Measurements from ENCODE around the gene NR1D1.

DNA sequence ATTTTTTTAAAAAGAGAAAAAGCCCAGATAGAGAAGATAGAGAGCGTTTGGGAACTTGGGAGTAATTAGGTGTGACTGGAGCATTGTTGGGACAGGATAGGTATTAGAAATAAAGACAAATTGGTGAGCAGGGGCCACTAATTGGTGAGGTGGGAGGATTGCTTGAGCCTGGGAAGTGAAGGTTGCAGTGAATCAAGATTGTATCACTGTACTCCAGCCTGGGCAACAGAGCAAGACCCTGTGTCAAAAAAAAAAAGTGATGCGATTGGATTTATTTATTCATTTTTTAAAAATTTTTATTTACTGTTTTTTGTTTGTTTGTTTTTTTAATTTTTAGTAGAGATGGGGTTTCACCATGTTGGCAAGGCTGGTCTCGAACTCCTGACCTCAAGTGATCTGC is 45.1 kb upstream of the NR1D1 start:
- TF ChIP-seq POLR2A (IDR thresholded peaks at IDR 0.05) (no peak), EP300 (IDR thresholded peaks at IDR 0.05) (no peak), POLR2AphosphoS5 (IDR thresholded peaks at IDR 0.05) (no peak)
- TF ChIP-seq, protein P1, sequence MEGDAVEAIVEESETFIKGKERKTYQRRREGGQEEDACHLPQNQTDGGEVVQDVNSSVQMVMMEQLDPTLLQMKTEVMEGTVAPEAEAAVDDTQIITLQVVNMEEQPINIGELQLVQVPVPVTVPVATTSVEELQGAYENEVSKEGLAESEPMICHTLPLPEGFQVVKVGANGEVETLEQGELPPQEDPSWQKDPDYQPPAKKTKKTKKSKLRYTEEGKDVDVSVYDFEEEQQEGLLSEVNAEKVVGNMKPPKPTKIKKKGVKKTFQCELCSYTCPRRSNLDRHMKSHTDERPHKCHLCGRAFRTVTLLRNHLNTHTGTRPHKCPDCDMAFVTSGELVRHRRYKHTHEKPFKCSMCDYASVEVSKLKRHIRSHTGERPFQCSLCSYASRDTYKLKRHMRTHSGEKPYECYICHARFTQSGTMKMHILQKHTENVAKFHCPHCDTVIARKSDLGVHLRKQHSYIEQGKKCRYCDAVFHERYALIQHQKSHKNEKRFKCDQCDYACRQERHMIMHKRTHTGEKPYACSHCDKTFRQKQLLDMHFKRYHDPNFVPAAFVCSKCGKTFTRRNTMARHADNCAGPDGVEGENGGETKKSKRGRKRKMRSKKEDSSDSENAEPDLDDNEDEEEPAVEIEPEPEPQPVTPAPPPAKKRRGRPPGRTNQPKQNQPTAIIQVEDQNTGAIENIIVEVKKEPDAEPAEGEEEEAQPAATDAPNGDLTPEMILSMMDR (IDR thresholded peaks at IDR 0.05): no peak
